ENCODE measurements around the gene PLCB3.
"Not testable (repeated sequence)": the region's sequence is repeated elsewhere in the genome, so short reads cannot be mapped to it uniquely, and the experiment has no call there.

The PLCB3 gene

GRCh38 chr11:64312947-64313346, 61.6 kb downstream of the PLCB3 start:
- TF ChIP-seq CTCF (IDR thresholded peaks at IDR 0.05; ENCODE audit: low read length, missing control alignments): no peak
- no peak for DNase-seq (ENCODE audit: low read depth)
- H3K4me3 ChIP-seq (replicated peaks; ENCODE audit: low read depth, low read length): no peak overlapping the region

GRCh38 chr11:64313491-64314145, 62.3 kb downstream of the PLCB3 start:
- no peak for TF ChIP-seq CTCF (IDR thresholded peaks at IDR 0.05; ENCODE audit: low read length, missing control alignments)
- peak; percentile 32 for DNase-seq (ENCODE audit: low read depth)
- no peak overlapping the region for H3K4me3 ChIP-seq (replicated peaks; ENCODE audit: low read depth, low read length)

- no peak overlapping the region for H3K4me3 ChIP-seq (replicated peaks; ENCODE audit: low read depth, low read length)
Measured at GRCh38 chr11:64314146-64314804, 62.9 kb downstream of the PLCB3 start.

GRCh38 chr11:64314805-64315561, 63.7 kb downstream of the PLCB3 start:
- no peak for DNase-seq (ENCODE audit: low read depth)
- no peak overlapping the region for H3K4me3 ChIP-seq (replicated peaks; ENCODE audit: low read depth, low read length)
- TF ChIP-seq CTCF (IDR thresholded peaks at IDR 0.05; ENCODE audit: low read length, missing control alignments): no peak

More at GRCh38 chr11:64314146-64314804, 62.9 kb downstream of the PLCB3 start:
- DNase-seq (ENCODE audit: low read depth): no peak
- no peak for TF ChIP-seq CTCF (IDR thresholded peaks at IDR 0.05; ENCODE audit: low read length, missing control alignments)

- not testable (repeated sequence) for H3K4me3 ChIP-seq (replicated peaks; ENCODE audit: low read depth, low read length); DNase-seq (ENCODE audit: low read depth)
Measured at GRCh38 chr11:64315667-64316526, 64.6 kb downstream of the PLCB3 start.

GRCh38 chr11:64316672-64317324, 65.5 kb downstream of the PLCB3 start:
- DNase-seq (ENCODE audit: low read depth): no peak
- peak overlapping the region; percentile 69 for H3K4me3 ChIP-seq (replicated peaks; ENCODE audit: low read depth, low read length)

More at GRCh38 chr11:64316672-64317324, 65.5 kb downstream of the PLCB3 start:
- TF ChIP-seq CTCF (IDR thresholded peaks at IDR 0.05; ENCODE audit: low read length, missing control alignments): no peak
